HG02623 (cell line): ENCODE results near the gene TCF25.
"Not testable (repeated sequence)": the region's sequence is repeated elsewhere in the genome, so short reads cannot be mapped to it uniquely, and the experiment has no call there.

Source experiments
- ATAC-seq: cut with Tn5 transposase; IDR thresholded peaks from one replicate; pipeline ENCODE4 v1.9.1; 2021; ENCODE audit warnings: moderate library complexity; ENCODE audit not compliant: unreplicated experiment

Gene TCF25

GRCh38 chr16:89871895-89872294, 1.5 kb upstream of the TCF25 start:
- no peak for ATAC-seq

GRCh38 chr16:89873972-89874689, 739 bp downstream of the TCF25 start:
- peak; percentile 56 for ATAC-seq

- not testable (repeated sequence) for ATAC-seq
Measured at GRCh38 chr16:89879123-89879522, 5.7 kb downstream of the TCF25 start.

GRCh38 chr16:89880477-89881367, 7.3 kb downstream of the TCF25 start:
- ATAC-seq: no peak

GRCh38 chr16:89881368-89881730, 8.0 kb downstream of the TCF25 start:
- ATAC-seq: no peak

GRCh38 chr16:89883346-89884040, 10.1 kb downstream of the TCF25 start:
- ATAC-seq: no peak

- no peak for ATAC-seq
Measured at GRCh38 chr16:89884041-89884421, 10.6 kb downstream of the TCF25 start.

GRCh38 chr16:89887243-89887642, 13.9 kb downstream of the TCF25 start:
- no peak for ATAC-seq

- no peak for ATAC-seq
Measured at GRCh38 chr16:89890200-89890599, 16.8 kb downstream of the TCF25 start.

GRCh38 chr16:89890886-89891657, 17.7 kb downstream of the TCF25 start:
- ATAC-seq: no peak

GRCh38 chr16:89892055-89892630, 18.8 kb downstream of the TCF25 start:
- no peak for ATAC-seq

- ATAC-seq: no peak
Measured at GRCh38 chr16:89892635-89893034, 19.2 kb downstream of the TCF25 start.

- ATAC-seq: no peak
Measured at GRCh38 chr16:89893642-89894548, 20.5 kb downstream of the TCF25 start.

GRCh38 chr16:89895482-89896250, 22.3 kb downstream of the TCF25 start:
- no peak for ATAC-seq

- ATAC-seq: no peak
Measured at GRCh38 chr16:89897204-89897603, 23.8 kb downstream of the TCF25 start.

- no peak for ATAC-seq
Measured at GRCh38 chr16:89898201-89898967, 25.0 kb downstream of the TCF25 start.

- ATAC-seq: no peak
Measured at GRCh38 chr16:89899879-89900481, 26.6 kb downstream of the TCF25 start.

GRCh38 chr16:89900885-89901284, 27.5 kb downstream of the TCF25 start:
- ATAC-seq: no peak
